ENCODE measurements around the gene SLCO2A1.
"Not testable (repeated sequence)": the region's sequence is repeated elsewhere in the genome, so short reads cannot be mapped to it uniquely, and the experiment has no call there.

Gene SLCO2A1

DNA sequence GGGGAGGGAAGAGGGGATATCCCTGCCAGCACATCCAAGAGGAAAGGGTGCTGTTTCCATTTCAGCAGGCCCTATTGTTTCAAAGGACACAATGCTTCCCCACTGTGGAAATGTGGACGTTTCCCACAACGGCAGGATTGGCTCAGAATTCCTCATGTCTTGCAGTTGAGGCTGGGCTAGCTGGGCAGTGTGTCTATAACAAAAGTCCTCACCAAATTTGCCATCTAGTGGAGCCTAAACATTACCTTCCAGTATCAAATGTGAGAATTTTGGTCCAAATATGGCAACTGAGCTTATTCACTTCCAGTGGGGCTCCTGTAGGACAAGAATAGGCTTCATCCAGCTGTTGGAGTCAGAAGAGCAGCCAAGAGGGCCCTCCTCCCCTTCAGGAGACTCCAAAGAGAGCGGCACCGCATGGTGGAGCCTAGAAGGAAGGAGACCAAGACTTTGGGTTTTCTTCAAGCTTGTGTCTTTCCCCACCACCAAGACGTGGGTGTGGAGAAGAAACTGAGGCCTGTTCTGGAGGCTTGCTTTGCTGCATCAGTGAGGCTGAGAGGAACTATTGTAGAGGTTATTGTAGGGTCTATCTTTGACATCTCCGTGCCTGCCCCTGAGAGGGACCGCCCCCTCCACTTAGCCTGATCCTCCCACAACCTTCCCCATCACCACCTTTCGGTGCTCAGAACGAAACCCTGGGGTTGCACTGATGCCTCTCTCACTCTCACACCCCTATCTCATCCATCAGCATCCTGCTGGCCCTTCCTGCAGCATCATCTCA, 45.3 kb upstream of the SLCO2A1 start:
- DNase-seq (ENCODE audit: low spot score) = no peak
- TF ChIP-seq, protein P1, sequence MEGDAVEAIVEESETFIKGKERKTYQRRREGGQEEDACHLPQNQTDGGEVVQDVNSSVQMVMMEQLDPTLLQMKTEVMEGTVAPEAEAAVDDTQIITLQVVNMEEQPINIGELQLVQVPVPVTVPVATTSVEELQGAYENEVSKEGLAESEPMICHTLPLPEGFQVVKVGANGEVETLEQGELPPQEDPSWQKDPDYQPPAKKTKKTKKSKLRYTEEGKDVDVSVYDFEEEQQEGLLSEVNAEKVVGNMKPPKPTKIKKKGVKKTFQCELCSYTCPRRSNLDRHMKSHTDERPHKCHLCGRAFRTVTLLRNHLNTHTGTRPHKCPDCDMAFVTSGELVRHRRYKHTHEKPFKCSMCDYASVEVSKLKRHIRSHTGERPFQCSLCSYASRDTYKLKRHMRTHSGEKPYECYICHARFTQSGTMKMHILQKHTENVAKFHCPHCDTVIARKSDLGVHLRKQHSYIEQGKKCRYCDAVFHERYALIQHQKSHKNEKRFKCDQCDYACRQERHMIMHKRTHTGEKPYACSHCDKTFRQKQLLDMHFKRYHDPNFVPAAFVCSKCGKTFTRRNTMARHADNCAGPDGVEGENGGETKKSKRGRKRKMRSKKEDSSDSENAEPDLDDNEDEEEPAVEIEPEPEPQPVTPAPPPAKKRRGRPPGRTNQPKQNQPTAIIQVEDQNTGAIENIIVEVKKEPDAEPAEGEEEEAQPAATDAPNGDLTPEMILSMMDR (IDR thresholded peaks at IDR 0.05; ENCODE audit: extremely low read depth, missing control alignments) = no peak

DNA sequence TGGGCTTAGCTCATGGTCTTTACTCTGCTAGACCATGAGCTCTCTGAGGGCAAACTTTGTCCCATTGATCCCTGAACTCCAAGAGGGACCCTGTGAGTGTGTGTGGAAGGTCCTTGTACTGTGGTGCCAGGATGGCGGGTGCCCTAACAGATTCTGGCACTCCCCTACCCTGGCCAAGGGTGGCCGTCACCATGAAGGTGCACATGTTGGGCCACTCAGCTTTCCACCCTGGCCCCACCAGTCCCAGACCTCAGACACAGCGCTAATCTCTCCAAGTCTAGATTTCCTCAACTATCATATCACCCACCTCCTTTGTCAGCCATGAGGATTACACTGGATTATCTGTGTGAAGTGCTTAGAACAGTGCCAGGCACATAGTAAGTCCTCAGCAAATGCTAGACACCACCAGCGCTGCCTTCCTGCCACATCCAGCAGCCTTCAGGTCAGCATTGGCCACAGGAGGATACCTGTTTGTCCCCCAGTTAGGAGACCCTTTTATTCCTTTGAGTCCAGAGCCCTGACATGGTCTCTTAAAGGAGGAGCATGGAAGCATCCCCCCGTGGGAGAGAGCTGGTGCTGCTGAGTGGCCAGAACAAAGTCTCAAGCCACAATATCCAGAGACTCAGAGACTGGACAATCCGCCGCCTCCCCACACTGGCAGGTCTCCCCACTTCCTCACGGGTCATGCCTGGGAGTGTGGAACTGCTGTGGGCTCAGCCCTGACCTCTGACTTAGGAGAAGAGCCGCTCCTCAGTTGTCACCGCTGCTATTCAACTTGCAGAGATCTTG, 44.5 kb upstream of the SLCO2A1 start:
- DNase-seq (ENCODE audit: low spot score) = no peak
- TF ChIP-seq, protein P1 (IDR thresholded peaks at IDR 0.05; ENCODE audit: extremely low read depth, missing control alignments) = no peak

DNA sequence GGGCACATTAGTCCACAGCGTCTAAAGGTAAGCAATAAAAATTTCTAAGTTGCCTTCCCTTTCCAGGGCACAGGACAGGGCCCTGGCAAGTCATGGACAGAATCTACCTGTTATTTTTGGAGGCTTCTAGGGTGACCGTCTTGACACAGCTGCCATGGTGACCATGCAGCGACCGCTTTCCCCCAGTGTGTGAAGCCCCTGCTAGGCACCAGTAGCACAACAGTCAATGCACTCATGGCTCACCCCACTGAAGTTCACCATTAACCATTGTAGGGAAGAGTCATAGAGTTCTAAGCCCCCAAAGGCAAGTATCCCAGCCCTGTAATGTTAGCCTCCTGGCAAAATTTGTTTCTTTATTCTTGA, 43.8 kb upstream of the SLCO2A1 start:
- DNase-seq (ENCODE audit: low spot score) = no peak
- TF ChIP-seq, protein P1 (IDR thresholded peaks at IDR 0.05; ENCODE audit: extremely low read depth, missing control alignments) = no peak

DNA sequence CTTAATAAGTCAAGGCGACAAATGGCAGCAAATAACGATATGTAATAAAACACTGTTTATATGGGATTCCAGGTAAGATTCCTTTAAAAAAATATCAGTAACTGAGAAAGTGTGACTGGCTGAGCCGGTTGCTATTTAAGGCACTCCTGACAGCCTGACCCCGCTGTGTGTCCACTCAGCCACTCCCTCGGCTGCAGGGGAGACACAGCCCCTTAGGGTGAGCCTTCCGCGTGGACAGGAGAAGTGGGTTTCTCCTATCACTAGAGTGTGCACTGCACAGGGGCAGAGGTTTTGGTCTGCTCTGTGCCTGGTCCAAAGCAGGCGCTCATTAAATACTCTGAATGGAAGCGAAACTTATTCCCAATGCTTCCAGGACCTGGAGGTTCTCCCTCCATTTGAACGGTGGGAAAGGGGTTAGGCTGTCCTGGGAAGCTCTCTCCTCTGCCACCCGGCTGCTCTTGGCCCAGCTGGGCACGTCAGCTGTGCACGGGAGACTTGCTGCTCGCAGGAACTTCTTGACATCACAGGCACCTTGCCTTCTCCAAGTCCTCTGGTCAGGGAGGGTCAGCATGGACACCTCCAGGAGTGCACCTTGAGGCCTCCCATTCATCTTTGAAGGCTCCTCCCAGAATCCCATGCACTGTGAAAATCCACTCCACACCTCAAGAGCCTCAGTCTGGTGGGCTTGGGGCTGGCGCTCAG, 43.3 kb upstream of the SLCO2A1 start:
- TF ChIP-seq, protein P1 (IDR thresholded peaks at IDR 0.05; ENCODE audit: extremely low read depth, missing control alignments) = no peak
- no peak for DNase-seq (ENCODE audit: low spot score)

DNA sequence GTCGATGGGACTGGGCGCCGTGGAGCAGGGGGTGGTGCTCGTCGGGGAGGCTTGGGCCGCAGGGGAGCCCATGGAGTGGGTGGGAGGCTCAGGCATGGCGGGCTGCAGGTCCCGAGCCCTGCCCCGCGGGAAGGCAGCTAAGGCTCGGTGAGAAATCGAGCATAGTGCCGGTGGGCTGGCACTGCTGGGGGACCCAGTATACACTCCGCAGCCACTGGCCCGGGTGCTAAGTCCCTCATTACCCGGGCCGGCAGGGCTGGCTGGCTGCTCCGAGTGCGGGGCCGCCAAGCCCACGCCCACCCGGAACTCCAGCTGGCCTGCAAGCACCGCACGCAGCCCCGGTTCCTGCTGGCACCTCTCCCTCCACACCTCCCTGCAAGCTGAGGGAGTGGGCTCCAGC, 40.6 kb upstream of the SLCO2A1 start:
- not testable (repeated sequence) for DNase-seq (ENCODE audit: low spot score)

DNA sequence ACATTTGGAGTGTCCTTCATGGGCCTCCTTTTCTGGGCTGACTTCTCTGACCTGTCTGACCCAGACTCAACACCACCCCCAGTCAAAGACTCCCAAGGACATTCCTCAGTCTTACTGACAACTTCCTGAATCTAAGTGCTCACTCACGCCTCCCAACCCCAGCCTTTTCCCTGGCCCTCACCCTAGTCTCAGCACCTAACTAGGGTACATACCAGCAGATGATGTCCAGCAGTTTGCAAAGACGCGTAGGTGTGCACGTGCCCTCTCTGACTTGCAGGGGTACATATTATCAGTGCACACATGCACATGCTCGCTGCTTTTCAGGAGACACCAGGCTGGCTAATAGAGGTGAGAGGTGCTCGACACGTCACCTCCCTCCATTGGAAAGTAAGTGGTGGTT, 38.7 kb upstream of the SLCO2A1 start:
- DNase-seq (ENCODE audit: low spot score) = no peak
- TF ChIP-seq, protein P1 (IDR thresholded peaks at IDR 0.05; ENCODE audit: extremely low read depth, missing control alignments) = no peak

DNA sequence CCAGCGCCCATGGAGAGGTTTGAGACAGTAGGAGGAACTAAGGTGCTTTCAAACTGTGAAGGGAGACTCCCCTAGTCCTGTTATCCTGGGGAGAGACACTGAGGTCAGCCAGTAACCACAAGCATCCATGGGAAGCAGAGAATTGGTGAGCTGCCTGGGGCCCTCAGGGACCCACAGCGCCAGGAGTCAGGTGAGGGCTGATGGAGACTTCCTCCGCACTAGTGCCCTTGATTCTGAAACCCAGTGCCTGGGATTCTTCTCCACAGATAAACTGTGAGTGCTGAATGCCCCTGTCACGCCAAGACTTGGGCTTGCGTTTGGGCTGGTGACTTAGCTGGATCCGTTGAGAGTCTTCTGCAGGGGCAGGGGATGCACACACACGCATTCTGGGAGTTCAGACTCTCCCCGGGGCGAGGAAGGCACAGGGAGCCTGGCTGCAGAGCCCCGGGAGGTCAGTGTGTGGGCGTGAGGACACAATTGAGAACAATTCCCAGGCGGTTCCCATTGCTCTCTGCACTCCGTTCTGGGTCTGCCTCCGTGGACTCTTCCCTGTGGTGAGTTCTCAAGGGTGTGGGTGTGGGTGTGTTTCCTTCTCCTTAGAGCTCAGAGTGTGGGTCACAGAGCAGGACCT, 37.9 kb upstream of the SLCO2A1 start:
- no peak for DNase-seq (ENCODE audit: low spot score)
- TF ChIP-seq, protein P1 (IDR thresholded peaks at IDR 0.05; ENCODE audit: extremely low read depth, missing control alignments) = no peak
